Activated naive CD8-positive, alpha-beta T cell treated with anti-CD3 and anti-CD28 coated beads, Interleukin-2, amount 10 ng/mL, durations not matched to agents 7 days and 5 days (primary cell): ENCODE data around the gene KCNMA1. TPM values are rescaled to one million over a fixed set of nuclear protein-coding genes. Genes with fewer than 3 reads are reported as not detected.

Experiments
- ATAC-seq: fragments of 150-1000 bp; cut with Tn5 transposase; one replicate; pipeline ENCODE4 v1.10.0; 2021; ENCODE audit warnings: low read depth, moderate library complexity
- POLR2A ChIA-PET: fragments of 350-600 bp; sonication (Branson Sonifier 250); formaldehyde crosslinking; loops from one replicate; lab custom pipeline; 2021; ENCODE audit warnings: antibody characterized with exemption; lab: Charles Lee
- DNase-seq: peaks from one replicate; pipeline ENCODE4 v3.0.0; 2021
- H3K27ac Mint-ChIP-seq: one replicate; pipeline ENCODE4 v1.8.0; 2022; ENCODE audit warnings: mild to moderate bottlenecking, mixed read lengths
- H3K27me3 Mint-ChIP-seq: one replicate; pipeline ENCODE4 v1.8.0; 2022; ENCODE audit warnings: mild to moderate bottlenecking, moderate library complexity, mixed read lengths
- H3K36me3 Mint-ChIP-seq: one replicate; pipeline ENCODE4 v1.8.0; 2021; ENCODE audit warnings: mild to moderate bottlenecking, mixed read lengths
- H3K4me1 Mint-ChIP-seq: one replicate; pipeline ENCODE4 v1.8.0; 2021; ENCODE audit warnings: mixed read lengths
- H3K4me3 Mint-ChIP-seq: one replicate; pipeline ENCODE4 v1.8.0; 2022; ENCODE audit warnings: mild to moderate bottlenecking, moderate library complexity, mixed read lengths
- H3K9me3 Mint-ChIP-seq: one replicate; pipeline ENCODE4 v1.8.0; 2021; ENCODE audit warnings: mixed read lengths
- total RNA-seq, 2 experiments: library from RNA; stranded (reverse); gene quantifications; one replicate each; pipeline ENCODE4 v1.2.3, GENCODE V29; 2021

Gene KCNMA1
- total RNA-seq, 2 experiments from 2014 or later, result 0.39 to 0.54 TPM

DNA sequence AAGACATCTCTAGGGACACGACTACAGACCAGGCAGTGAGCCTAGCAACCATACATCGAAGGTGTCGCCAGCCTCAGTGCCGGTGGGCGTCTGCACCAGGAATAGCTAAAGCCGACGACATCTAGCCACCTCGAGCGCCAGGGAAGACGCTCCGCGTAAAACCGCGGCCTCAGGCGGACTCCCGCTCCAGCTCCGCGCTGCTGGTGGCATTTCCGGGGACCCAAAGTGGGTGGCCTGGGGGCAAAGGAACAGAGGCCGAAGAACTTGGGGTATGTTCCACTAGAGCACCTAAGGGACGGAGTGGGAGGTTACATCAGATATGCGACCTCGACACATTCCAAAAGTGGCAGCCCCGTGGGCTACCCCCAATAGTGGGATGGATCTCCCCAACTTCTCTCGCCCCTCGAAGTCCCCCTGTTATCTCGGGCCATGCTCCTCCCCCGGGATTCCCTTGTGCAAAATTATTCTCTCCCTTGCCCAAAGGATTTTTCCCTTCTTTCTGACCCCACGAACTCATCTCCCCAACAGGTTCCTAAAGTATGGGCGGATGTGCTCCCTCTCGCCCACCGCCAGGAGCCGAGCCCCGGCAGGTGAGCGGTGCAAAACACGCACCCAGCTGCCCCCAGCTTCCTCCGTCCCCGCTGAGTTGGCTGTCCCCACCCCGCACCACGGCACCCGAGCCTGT, 1.2 kb downstream of the KCNMA1 start:
- Mint-ChIP-seq H3K36me3 (no peaks in the 10 kb centered on the region), H3K4me3 (no peak overlapping the region), H3K27me3 (peaks cover 72% of the 10 kb centered on the region), H3K4me1 (peaks cover 4% of the 10 kb centered on the region), H3K27ac (no peak overlapping the region), H3K9me3 (no peaks in the 10 kb centered on the region)
- DNase-seq (no peak), ATAC-seq (no peak)
- POLR2A ChIA-PET, result no interaction called here

DNA sequence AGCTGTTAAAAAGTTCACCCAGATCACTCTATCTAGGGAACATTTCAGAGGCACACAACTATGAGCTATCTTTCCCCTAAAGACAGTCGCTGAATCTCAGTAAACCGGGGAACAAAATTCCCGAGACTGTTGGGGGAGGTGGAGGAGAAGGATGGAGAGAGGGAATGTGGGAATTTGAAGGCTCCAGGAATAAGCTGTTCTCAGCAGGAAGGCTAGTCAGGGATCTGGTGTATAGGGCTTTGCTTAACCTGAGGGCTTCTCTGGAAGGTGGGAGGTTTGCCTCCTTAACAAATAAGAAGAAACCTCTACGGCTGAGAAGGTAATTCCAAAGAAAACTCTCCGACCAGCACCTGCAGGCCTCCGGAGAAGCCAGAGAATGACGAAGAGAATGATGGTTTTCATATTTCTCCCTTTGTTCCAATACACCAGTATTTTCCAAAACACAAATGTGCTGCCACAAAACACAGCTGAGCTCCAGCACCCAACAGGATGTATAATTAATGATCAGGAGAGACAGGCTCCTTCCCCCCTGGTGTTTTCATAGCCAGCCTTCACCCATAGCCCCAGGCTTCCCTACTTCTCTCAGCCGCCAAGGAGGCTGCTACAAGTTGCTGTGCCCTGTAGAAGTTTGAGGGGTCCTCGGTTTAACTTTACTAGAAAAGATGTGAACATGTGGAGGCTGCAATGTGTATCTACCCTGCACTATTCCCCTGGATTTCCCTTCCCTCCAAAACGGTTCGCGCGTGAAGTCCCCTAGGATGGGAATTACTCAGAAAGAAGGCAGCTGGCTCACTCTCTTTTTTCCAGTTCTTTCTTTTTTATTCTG, 2.0 kb downstream of the KCNMA1 start:
- DNase-seq, result no peak
- POLR2A ChIA-PET, result no interaction called here
- H3K27me3 Mint-ChIP-seq, result peaks cover 64% of the 10 kb centered on the region
- no peak overlapping the region for H3K27ac Mint-ChIP-seq
- H3K4me3 Mint-ChIP-seq, result no peak overlapping the region
- no peak for ATAC-seq
- H3K4me1 Mint-ChIP-seq, result peaks cover 4% of the 10 kb centered on the region
- no peaks in the 10 kb centered on the region for H3K36me3 Mint-ChIP-seq
- H3K9me3 Mint-ChIP-seq, result no peaks in the 10 kb centered on the region

DNA sequence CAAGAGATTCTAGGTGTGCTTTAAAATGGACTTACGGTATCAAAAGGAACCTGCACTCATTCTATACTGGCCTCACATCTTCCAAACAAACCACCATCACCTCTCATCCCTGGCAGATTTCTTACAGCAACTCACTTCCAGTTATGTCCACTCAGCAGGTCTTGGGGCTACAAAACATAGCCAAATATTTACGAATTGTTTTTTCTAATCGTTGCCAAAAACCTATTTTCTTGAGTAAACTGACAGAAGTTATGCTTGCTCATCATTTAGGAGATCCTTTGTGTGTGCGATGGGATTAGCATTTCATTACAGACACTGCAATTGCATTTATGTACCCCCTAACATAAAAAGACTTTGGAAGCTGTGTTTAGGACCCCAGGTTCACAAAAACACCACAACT, 2.7 kb downstream of the KCNMA1 start:
- DNase-seq (no peak), ATAC-seq (no peak)
- H3K36me3 Mint-ChIP-seq, result no peaks in the 10 kb centered on the region
- POLR2A ChIA-PET, result no interaction called here
- H3K27me3 Mint-ChIP-seq, result peaks cover 57% of the 10 kb centered on the region
- peaks cover 4% of the 10 kb centered on the region for H3K4me1 Mint-ChIP-seq
- no peak overlapping the region for H3K4me3 Mint-ChIP-seq
- H3K9me3 Mint-ChIP-seq, result no peaks in the 10 kb centered on the region
- H3K27ac Mint-ChIP-seq, result no peak overlapping the region

DNA sequence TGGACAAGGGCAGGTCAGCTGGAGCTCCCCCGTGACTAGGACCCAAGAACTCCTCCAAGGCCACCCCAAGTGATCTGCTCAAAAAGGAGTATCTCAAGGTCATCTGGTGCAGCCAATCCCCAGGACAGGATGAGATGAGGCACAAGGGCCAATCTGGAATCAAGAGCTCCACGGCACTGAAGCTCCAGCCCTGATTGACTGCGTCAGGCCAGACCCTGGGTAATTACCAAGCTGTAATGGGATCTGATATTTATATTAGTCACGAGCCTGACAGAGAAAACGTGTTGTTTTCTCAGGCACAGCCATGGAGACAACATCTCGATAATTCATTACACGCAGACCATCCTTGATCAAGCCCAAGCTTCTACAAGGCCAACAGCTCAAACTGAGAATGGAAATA, 4.2 kb downstream of the KCNMA1 start:
- Mint-ChIP-seq H3K36me3 (no peaks in the 10 kb centered on the region), H3K27ac (no peak overlapping the region), H3K9me3 (no peaks in the 10 kb centered on the region), H3K4me1 (peaks cover 4% of the 10 kb centered on the region), H3K27me3 (peaks cover 43% of the 10 kb centered on the region), H3K4me3 (no peak overlapping the region)
- no peak for DNase-seq
- POLR2A ChIA-PET, result no interaction called here
- no peak for ATAC-seq

DNA sequence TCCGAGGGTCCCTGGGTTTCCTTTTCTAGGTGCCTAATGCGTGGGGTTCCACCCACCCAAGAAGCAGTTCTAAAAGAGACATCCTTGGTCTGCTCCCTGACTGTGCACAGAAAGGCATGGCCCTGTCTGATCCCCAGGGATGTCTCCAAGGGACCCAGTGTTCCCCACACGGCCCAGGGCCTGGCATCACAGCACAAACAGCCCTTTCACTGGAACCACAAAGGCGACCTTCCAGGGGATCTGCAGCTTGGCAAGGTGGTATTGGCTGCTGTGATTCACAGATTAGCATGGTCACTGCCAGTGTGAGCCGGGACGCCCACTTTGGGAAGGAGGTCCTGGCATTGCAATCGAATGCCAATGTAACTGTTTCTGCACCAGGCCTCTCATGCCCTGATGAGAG, 6.4 kb downstream of the KCNMA1 start:
- H3K4me3 Mint-ChIP-seq, result no peak overlapping the region
- H3K4me1 Mint-ChIP-seq, result peaks cover 2% of the 10 kb centered on the region
- no peak overlapping the region for H3K27ac Mint-ChIP-seq
- no peaks in the 10 kb centered on the region for H3K36me3 Mint-ChIP-seq
- POLR2A ChIA-PET, result no interaction called here
- ATAC-seq (no peak), DNase-seq (no peak)
- H3K27me3 Mint-ChIP-seq, result peaks cover 29% of the 10 kb centered on the region
- H3K9me3 Mint-ChIP-seq, result no peaks in the 10 kb centered on the region

DNA sequence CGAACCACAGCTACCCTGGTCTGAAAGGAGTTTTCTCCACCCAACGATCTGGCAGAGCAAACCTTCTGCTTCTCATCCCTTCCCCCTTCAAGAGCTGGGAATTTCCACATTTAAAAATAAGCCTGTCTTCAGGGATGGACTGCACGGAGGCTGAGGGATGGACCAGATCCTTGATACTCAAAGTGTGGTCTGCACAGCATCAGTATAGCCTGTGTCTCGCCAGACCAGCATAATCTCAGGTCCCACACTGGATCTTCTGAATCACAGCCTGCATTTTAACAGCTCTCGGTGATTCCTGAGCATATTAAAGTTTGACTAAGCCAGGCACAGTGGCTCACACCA, 7.1 kb downstream of the KCNMA1 start:
- no peak for DNase-seq
- Mint-ChIP-seq H3K4me3 (no peak overlapping the region), H3K9me3 (no peaks in the 10 kb centered on the region), H3K4me1 (peaks cover 2% of the 10 kb centered on the region), H3K27me3 (peaks cover 24% of the 10 kb centered on the region), H3K27ac (no peak overlapping the region), H3K36me3 (no peaks in the 10 kb centered on the region)
- POLR2A ChIA-PET, result no interaction called here
- no peak for ATAC-seq

DNA sequence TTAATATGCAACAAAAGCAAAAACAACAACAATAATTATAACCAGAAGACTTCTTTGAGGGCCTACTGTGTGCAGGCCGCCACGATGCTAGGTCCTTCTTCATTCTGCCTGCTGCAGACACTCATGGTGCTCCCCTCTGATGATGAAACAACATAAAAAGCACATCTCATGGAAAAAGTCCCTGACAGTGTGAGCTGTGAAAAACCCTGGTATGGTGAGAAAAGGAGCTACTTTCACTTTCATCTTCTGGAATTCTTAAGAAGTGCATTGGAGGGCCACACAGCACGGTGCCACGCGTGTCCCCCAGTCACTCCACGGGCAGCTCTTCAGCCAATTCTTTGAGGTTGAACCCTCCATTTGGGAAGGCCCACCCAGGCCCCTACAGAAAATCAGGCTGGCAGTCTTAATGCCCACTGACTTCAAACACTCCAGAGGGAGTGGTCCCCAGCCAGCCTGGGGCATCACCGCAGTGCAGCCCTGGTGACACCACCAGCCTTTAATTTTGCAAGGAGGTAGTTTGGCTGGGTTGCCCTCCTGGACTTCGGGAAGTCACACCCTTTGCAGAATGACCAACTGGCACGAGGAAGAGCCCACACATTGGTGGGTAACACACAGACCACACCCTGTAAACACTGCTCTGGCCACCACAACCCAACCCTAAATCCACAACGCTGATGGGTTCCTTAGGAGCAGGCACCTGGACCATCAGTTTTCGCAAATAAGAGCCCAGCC, 7.7 kb downstream of the KCNMA1 start:
- DNase-seq, result no peak
- Mint-ChIP-seq H3K27me3 (peaks cover 18% of the 10 kb centered on the region), H3K9me3 (no peaks in the 10 kb centered on the region), H3K4me1 (peaks cover 2% of the 10 kb centered on the region), H3K36me3 (no peaks in the 10 kb centered on the region), H3K4me3 (no peak overlapping the region), H3K27ac (no peak overlapping the region)
- no peak for ATAC-seq
- POLR2A ChIA-PET, result no interaction called here

DNA sequence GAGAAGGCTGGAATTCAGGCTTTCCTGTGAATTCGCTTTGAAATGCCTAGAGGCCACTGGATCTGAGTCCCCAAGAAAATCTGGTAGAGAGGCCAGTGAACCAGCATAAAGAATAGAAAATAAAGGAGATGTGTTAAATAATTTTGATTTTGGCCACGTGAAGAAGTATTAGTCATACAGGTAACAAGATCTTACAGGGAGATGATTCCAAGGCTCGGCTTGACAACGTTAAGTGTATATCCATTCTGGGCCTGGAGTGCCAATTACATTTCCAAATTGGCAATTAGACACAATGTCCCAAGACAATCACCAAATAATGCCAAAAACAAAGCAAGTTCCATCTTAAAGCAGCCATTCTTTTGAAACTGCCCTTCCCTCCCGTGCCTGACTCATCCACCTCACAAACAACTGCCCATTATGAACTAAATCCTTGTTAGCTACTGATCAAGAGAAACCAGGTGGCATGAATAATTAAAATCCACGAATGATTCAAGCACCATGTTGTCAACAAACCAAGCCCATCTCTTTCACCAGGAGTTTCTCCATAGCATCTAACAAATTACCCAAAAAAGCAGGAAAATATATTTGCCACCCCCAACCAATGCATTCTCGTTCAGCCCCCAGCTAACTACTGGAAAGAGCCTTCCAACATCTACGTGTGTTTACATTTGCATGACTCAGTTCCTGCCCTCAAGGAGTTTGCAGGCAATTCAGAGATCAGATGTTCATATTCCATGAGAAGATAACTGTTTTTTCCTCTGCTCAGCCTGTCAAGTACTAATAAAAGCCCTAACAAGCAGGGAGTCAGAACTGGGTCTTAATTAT, 8.5 kb downstream of the KCNMA1 start:
- Mint-ChIP-seq H3K27me3 (peaks cover 10% of the 10 kb centered on the region), H3K27ac (no peak overlapping the region), H3K9me3 (no peaks in the 10 kb centered on the region), H3K36me3 (no peaks in the 10 kb centered on the region), H3K4me3 (no peak overlapping the region), H3K4me1 (peaks cover 2% of the 10 kb centered on the region)
- no peak for DNase-seq
- ATAC-seq, result no peak
- POLR2A ChIA-PET, result no interaction called here

DNA sequence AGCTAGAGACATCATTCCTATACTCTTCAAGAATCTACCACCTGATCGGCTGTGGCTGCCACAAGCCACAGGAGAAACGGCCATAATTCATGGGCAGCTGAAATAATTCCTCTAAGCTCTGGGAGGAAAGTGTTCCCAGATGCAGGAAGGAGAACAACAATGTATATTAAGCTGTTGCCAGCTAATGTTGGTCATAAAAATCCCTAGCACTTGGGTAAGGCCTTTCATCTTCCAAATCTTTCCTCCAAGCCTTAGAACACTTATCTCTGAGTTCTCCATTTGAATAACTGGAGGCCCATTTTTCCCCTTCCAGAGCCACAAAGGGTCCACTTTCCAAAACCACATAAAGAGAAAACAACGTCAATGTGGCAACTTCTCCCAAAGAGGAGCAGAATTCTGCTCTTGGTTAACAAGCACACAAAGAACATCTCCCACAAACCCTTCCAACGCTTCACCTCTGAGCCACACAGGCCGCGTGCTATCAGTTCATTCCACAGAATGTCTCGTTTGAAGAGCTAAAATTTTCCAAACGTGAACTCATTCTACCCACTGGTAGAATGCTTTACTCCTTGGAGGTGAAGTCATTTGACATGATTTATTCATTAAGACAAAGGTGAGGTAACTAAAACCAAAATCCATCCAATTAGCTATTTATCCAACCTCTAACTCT, 11.2 kb downstream of the KCNMA1 start:
- H3K27ac Mint-ChIP-seq, result no peak overlapping the region
- ATAC-seq, result no peak
- H3K9me3 Mint-ChIP-seq, result no peaks in the 10 kb centered on the region
- no peak overlapping the region for H3K4me3 Mint-ChIP-seq
- POLR2A ChIA-PET, result no interaction called here
- peaks cover 8% of the 10 kb centered on the region for H3K4me1 Mint-ChIP-seq
- no peak for DNase-seq
- H3K36me3 Mint-ChIP-seq, result no peaks in the 10 kb centered on the region
- peaks cover 2% of the 10 kb centered on the region for H3K27me3 Mint-ChIP-seq

DNA sequence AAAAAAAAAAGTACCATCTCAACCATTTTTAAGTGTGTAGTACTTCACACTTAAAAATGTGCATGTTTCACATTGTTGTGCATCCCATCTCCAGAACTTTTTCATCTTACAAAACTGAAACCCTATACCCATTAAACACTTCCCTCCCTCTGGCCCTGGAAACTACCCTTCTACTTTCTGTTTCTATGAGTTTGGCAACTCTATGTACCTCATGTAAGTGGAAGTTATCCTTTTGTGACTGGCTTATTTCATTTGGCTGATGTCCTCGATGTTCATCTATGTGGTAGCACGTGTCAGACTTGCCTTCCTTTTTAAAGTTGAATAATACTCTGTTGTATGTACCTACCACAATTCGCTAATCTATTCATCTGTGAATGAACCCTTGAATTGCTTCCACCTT, 12.2 kb downstream of the KCNMA1 start:
- H3K4me1 Mint-ChIP-seq, result peaks cover 10% of the 10 kb centered on the region
- no peaks in the 10 kb centered on the region for H3K9me3 Mint-ChIP-seq
- ATAC-seq (no peak), DNase-seq (no peak)
- POLR2A ChIA-PET, result no interaction called here
- no peak overlapping the region for H3K27ac Mint-ChIP-seq
- no peaks in the 10 kb centered on the region for H3K36me3 Mint-ChIP-seq
- peaks cover 2% of the 10 kb centered on the region for H3K27me3 Mint-ChIP-seq
- H3K4me3 Mint-ChIP-seq, result no peak overlapping the region

DNA sequence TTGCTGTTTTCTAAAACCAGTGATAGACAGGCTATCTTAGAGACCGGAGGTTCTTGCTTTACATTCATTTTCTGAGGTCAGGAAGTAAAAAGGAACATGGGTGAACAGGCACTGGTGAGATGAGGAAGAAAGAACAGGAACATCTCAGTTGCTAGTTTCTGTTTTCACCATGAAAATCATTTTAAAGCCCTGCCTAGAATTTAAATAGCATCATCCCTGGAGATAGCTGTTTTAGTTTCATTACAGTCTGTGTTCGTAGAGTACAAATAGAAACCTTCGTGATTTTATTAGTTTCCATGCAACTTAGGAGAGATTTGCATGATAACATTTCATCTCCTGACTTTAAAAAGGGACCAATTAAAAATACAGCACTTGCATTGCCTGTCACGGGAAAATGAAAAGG, 14.7 kb downstream of the KCNMA1 start:
- Mint-ChIP-seq H3K4me1 (peaks cover 10% of the 10 kb centered on the region), H3K4me3 (peak overlapping the region; percentile 46), H3K36me3 (no peaks in the 10 kb centered on the region), H3K9me3 (no peaks in the 10 kb centered on the region), H3K27me3 (peaks cover 4% of the 10 kb centered on the region), H3K27ac (no peak overlapping the region)
- DNase-seq, result no peak
- no peak for ATAC-seq
- POLR2A ChIA-PET, result no interaction called here

DNA sequence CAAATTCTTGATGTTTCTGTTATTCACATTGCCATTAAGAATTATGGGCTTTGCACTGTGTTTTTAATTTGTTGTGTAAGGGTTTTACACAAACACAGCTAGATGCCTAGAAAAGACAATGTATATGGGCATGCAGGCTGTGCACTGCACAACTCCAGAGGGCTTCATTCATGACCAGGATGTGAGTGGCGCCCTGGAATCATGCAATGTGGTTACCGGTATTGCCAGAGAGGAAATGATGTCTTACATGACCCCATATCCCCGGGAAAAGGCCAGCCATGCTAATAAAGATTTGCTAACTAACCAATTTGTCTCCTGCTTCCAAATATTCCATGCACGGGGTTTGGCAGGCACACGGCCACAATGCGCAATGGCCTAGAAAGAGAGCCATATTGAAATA, 16.9 kb downstream of the KCNMA1 start:
- Mint-ChIP-seq H3K36me3 (no peaks in the 10 kb centered on the region), H3K27ac (no peak overlapping the region), H3K9me3 (no peaks in the 10 kb centered on the region), H3K27me3 (peaks cover 3% of the 10 kb centered on the region), H3K4me1 (peaks cover 10% of the 10 kb centered on the region), H3K4me3 (no peak overlapping the region)
- no peak for ATAC-seq
- POLR2A ChIA-PET, result no interaction called here
- no peak for DNase-seq
